ENCODE results near the gene EYS. TPM values are rescaled to one million over a fixed set of nuclear protein-coding genes. Genes with fewer than 3 reads are reported as not detected.

Gene EYS
- total and polyA plus RNA-seq, 2 of the 8 experiments (the other 6 are each of a cell fraction or from before 2014, with no cell fraction given), result 0.05 to 0.13 TPM

- TF ChIP-seq CHD7 (IDR thresholded peaks at IDR 0.05; ENCODE audit: insufficient replicate concordance, low read length), result no peak
- TF ChIP-seq NRF1 (IDR thresholded peaks at IDR 0.05; ENCODE audit: low read depth, low read length), result no peak
- TF ChIP-seq HDAC2 (IDR thresholded peaks at IDR 0.05; ENCODE audit: borderline replicate concordance in 1 of 2, low read depth in 2 of 2, low read length in 2 of 2), result no peak
- no peak for TF ChIP-seq TAF7 (optimal IDR thresholded peaks at IDR 0.05; ENCODE audit: borderline replicate concordance, low read depth, low read length)
- TF ChIP-seq ASH2L (IDR thresholded peaks at IDR 0.05; ENCODE audit: low read length), result no peak
- TF ChIP-seq SUZ12 (IDR thresholded peaks at IDR 0.05; ENCODE audit: low read length), result no peak
Observed at GRCh38 chr6:63706630-63707029, 2000.4 kb downstream of the EYS start (continued).

Data from H1 (cell line).